ENCODE data around the gene RFTN1.
"Not testable (repeated sequence)": the region's sequence is repeated elsewhere in the genome, so short reads cannot be mapped to it uniquely, and the experiment has no call there.

Gene RFTN1

DNA sequence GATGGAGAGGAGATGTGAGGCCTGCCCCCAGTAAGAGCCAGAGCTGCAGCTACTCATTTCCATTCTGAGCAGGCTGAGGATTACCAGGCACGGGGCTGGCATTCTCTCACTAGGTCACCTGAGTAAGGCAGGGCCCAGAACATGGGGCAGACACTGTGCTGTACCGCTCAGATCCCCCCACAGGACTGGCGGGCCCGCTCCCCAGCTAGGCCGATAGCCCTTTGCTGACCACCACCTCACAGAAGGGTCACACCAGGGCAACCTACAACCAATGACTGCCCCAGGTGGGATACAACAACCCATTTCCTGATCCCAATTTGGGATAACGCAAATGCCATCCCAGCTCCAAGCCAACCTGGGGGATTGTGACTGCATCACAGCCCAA is 195.9 kb downstream of the RFTN1 start:
- no peak for DNase-seq

DNA sequence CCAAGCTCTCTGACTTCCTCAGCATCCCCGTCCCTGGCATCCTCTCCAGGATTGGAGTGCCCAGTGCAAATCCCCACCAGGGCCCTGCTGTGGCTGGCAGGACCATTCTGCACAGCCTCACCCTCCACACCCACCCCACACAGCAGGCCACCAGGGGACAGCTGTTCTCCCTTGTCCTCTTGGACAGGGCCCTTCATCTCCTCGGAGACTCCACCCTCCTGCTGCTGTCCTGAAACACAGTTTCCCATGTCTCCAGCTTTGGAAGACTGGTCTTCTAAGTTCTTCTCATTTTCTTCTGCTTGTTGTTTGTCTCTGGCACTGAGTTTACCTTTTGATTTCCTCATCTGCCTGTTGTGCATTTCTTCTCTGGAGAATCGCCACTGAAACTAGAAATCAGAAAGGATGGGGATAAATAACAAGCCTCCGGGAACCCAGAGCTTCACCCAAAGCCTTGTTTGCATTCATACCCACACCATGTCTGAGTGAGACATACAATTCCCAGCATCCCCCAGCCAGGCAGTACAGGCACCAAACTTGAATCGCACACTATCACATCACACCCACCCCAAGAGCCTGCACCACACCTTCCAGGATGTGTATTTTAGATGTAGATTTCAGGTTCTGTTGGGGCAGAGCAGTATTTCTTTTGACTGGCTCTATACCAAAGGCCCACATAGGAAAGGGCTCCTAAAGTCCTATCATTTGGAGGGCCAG is 196.5 kb downstream of the RFTN1 start:
- no peak for DNase-seq

DNA sequence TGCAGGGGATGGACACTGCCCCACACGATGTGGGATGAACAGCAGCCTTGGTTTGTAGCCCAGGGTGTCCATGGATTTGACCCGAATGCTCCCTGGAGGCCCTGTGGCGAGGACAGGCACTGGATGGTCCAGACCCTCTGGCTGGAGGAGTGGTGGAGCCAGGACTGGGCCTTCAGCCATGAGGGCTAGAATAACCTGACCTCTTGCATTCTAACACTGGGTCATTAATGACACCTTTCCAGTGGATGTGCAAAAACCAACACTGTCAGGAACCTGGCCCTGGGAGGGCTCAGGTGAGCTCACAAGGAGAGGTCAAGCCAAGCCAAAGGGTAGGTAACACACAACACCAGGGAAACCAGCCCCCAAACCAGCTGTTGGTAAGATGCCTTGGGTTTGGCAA is 197.1 kb downstream of the RFTN1 start:
- no peak for DNase-seq

DNA sequence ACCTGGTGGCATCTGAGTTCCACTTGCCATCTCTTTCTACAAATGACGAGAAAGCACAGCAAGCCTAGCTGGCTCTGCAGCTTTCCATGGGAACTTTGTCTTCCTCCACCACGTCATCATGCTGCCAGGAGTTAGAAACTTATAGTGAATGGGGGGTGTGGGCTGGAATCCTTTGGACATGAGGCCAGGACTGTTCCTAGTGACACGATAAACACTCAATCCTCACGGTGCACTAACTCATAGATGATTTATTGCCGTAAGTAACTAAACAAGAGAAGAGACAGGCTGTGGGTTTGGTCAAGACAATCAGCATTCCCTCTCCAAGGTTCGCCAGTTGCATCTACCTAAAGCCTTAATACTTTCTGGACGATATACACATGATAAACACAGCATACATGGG is 197.9 kb downstream of the RFTN1 start:
- no peak for DNase-seq

DNA sequence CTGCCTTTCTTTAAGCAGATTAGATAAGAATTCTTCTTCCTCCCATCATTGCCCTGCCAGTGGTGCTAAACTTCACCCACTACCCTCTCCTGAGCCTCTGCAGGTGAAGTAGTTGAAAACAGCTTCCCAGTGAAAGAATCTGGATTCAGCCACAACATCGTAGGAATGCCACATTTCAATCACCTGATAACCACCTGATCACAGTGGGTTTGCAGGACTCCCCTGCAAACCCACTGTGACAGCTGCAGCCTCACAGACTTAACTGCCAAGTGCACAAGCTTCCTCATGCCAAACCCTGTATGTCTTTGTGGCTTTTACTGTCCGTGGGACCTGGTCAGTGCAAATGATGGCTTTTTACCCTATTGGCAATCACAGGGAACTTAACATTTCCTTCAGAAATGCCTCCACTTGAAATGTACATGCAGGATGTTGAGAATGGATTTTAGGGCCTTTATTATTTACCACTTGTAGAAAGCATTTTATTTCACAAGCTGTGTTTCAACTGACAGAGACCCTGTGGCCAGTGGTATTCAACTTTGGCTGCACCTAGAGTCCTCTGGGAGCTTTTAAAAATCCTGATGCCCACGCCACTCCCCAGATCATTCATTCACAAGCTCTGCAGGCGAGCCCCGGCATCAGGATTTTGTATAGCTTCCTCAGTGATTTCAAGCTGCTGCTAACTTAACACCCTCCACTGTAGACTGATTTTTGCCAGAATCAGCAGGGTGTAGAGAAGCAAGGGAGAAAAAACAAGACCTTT is 199.4 kb downstream of the RFTN1 start:
- DNase-seq, result no peak

DNA sequence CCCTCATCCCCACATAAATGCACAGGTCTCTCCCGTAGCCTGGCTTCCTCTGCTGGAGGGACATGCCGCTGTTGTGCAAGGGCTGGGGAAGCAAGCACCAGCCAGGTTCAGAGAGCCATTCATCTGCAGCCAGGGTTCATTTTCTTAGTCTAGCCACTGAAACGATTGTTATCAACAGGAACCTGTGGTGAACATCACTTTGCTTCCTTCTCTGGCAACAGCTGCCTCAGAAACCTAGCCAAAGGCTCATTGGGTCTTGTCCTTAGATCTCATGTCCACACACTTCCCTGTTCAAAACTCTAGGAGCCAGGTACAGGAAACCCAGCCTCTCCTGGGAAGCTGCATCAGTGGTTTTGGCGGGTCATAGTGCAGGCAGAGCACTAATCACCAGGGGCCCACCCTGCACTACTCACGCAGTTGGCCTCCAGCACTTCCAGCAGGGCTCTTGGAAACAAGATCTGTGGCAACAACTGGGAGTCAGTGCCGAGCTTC is 201.5 kb downstream of the RFTN1 start:
- no peak for DNase-seq

DNA sequence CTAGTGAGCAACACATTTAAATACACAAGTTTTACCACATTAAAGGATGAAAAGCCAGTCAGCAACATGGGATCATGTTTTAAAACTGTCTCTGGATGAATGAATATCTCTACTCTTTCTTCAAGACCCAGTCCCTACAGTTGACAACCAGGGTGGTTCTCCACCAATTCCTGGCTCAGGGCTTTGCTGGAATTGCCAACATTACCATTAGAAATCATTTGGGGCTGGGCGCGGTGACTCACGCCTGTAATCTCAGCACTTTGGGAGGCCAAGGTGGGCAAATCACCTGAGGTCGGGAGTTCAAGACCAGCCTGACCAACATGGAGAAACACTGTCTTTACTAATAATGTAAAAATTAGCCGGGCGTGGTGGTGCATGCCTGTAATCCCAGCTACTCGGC is 203.0 kb downstream of the RFTN1 start:
- DNase-seq, result not testable (repeated sequence)

DNA sequence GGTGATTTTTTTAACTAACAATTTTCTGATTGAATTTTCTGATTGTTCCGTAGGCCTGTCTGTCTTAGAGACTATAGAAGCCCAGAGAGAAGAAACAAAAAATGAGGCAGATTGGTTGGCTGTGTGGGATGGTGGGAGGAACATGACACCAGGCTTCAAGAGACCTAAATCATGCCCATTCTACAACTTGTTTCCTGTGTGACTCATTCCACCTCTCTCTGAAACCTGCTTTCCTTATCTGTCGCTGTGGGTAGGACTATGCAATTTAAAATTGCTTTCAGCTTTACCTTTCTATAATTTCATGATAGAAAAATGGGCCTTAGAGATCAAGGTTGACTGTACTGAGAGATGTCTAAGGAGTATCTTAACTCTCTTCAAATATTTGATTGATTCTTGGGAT is 203.9 kb downstream of the RFTN1 start:
- DNase-seq, result no peak

DNA sequence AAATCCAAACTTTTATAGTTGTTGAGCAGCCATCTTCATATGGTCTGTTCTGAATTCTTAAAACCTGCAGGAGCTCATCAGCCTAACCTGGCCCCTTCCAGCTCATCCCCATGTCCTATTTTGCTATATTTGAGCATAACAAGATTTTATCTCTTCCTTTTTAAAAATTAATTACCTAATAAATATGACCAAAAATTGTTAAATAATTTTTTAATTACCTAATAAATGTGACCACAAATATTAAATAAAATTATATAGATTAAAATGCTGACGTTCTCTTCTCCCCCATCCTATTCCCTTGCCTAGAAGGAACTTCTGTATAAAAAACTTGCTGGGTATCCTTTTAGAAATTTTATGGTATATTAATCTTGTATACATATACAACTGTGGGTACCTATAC is 204.8 kb downstream of the RFTN1 start:
- no peak for DNase-seq

DNA sequence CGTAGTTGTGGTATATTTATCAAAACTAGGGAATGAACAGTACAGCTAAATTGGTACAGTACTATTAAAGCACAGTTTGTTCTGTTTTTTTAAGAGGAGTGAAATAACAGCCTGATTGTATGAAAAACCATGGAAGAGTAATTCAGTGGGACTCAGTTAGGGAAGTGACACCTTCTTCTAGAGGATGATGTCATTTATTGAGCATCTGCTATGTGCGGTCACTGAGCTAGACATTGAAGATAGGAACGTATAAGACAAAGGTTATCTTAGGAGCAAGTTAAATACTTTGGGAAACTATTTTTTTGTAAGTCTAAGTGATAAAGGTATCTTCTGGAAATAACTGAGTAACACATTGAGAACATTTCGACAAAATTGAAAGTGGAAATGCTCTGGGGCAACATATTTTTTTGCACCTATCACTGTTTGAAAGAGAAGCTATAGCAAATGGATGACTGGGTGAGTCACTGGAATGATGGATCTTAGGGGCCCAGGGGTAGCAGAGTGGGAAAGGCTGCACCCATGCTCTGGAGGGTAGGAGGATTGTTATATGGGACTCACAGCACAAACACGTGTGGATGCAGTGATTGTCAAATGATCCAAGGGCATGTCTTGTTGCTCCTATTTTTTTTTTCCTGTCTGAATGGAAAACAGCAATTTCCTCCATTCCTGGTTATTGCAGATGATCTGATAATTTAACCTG is 205.5 kb downstream of the RFTN1 start:
- no peak for DNase-seq

DNA sequence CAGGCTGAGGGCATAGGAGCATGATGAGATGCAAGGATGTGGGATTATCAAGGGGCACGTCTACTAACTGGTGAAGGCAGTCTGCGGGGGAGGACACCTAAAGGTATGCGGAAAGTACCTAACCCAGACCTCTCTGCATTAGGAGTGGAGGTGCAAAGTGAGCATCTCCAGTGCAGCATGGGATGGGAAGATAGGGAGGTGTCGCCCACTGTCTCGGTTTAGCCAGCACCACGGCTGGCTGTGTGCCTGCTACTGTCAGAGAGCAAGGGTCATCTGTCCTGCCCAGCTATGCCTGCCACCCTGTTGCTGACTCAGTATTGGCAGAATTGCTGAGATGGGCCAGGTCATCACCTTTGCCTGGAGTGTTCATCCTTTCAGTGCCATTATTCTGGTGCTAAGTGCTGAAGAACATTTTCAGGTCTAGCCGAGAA is 208.4 kb downstream of the RFTN1 start:
- no peak for DNase-seq

DNA sequence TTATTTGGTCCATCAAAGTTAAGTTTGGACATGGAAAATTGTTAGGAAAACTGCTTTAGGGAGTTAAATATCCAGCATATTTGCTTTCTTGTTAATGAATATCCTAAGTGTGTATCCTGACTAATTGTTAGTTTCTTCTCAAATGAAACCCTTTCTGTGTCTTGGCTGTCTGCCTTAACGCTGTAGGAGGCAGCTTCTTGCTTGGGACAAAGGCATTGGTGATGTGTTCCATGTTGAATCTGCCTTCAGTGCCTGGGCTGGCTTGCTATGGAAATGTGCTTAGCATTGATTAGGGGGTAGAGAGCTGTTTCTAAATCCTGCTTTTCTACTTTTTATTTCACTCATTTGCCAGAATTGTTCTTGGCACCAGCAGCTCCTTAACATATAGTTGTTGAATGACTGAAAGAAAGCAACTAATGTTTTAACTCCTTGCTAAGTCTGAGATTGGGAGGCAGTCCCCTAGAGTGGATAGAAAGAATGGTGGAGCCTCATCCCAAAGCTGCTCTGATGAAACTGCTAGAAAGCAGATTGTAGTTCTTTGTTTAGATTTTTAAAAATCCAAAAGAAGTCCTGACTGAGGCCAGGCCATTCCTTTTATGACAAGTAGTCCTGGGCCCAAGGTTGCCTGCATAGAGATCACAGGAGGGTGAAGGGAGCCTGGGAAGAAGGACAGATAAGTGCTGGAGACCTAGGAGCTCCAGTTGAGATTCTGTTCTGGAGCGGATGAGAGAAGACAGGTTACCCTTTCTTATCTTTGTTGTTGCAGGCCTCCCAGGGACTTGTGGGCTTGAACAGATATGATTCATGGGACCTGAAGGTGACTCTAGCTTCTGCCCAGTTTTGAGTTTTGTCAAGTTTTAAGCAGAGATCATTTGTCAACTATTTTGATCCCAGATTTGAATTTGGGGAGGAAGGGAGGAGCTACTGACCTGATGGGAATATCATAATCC is 209.2 kb downstream of the RFTN1 start:
- DNase-seq, result no peak

DNA sequence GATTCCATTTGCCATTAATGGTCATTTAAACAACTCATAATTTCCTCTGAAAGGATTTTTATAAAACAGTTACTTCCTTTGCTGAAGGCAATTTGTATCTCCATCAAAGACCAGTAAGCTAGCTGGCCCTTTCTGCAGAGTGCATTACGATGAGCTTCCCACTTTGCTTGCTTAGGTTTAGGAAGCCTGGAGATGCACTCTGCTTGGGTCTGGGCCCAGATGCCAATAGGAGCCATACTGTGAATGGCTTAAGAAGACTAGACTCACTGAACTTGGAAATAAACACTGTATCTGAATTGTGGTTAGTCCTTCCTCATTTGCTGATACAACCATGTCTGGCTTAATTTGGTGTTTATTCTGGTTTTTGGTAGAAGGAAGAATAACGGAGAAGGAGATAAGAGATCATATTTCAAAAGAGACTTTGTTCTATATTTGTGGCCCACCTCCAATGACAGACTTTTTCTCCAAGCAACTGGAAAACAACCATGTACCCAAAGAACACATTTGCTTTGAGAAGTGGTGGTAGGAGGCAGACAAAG is 210.4 kb downstream of the RFTN1 start:
- no peak for DNase-seq

DNA sequence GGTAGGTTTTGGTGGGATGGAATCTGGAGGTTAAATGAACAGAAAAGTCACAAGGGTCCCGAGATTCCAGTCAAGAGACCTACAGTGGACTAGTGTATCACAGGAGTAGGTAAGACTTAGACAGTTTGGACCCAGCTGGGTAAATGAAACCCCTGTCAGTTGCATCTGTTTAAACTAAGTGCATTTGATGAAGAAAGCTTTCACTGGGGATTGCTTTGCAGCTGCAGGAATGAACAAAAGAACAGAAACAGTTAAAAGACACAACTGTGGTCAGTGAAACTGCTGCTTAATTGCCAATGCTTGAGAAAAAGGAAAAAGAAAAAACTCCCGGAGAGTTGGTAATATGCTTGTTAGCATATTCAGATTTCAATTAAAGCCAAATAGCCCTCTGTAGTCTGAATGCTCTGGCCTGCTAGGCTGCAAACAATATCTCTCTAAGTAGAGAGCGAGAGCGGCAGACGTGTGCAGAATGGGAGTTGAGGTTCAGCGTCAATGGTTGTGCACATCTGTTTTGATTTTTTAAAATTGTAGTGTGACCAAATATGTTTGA is 211.3 kb downstream of the RFTN1 start:
- no peak for DNase-seq

DNA sequence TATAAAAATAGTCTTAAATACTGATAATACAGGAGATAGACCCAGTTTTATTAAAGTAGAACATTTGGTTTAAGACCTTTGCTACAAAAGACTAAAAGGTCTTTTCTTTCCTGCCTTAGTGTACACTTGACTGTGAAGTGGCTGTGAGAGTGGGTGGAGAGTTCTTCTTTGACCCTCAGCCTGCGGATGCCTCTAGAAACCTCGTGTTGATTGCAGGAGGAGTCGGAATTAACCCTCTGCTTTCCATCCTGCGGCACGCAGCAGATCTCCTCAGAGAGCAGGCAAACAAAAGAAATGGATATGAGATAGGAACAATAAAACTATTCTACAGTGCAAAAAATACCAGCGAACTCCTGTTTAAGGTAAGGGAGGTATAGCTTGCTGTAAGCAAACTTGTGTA is 212.0 kb downstream of the RFTN1 start:
- no peak for DNase-seq

DNA sequence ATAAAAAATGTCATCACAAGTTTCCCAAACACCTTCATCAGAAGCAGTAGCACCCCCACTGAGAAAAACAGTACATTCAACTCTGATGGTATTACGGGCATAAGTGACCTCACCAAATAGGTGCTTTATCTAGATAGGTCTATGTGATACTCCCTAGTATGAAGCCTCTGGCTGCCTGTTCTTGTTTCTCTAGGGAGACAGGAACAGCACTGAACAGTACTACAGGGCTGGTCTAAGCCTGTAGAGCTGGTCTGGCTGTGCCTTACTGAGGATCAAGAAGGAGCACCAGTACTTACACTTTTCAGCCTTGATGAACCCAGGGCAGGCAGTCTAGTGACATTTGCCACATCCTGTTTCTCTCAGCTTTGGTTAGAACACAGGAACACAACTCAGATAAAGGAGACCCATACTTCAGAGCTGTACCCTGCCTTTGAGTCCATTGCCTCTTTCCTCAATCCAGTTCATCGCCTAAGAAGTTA is 212.6 kb downstream of the RFTN1 start:
- no peak for DNase-seq

DNA sequence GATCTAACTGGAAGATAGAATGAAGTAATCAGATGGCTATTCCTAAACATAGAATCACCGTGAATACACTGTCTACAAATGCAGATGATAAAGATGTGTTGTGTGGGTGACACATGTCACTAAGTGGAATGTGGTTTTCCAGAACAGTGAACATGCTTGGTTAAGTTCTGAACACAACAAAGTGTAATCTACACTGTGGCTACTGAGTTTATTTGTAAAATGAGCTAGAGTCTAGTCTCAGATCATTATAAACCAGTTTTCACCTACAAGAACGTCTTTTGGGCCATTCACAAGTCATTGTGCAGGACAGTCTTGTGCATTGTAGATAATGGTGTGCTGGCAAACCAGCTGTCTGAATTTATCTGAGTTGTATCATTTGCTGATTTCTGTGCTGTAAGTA is 213.2 kb downstream of the RFTN1 start:
- DNase-seq, result no peak

DNA sequence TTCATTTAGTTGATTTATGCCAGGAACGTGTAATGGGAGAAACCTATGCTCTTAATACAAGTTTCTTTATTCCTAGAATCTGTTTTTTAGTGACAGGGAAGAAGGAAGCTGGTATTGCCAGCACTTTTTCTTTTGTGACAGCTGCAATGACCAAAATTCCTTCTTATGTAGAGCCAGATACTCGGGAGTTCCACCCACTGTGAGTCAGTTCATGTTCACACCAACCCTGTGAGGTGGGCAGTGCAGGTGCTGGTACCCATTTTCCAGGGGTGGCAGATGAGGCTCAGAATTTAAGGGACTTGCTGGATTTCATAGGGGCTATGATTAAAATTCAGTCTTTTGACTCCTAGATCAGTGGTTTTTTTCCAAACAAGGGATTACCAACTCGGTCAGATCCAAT is 213.8 kb downstream of the RFTN1 start:
- DNase-seq, result no peak

DNA sequence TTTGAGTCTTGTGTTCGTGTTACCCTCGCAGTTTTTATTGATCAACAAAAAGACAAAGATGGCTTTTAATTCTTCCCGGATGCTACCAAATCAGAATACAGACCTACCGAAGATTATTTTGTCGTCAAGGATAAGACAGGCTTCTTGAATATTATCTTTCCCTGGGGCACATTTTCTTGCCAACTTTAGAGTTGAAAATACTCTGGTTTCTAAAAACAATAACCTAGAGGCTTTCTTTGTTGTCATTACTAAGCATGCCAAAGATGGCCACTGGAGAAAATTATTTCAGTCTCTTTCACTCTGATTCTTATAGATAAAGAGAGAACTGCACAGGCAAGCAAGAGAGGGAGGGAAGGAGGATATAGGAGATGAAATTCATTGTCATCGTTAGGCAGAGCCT is 214.6 kb downstream of the RFTN1 start:
- no peak for DNase-seq

DNA sequence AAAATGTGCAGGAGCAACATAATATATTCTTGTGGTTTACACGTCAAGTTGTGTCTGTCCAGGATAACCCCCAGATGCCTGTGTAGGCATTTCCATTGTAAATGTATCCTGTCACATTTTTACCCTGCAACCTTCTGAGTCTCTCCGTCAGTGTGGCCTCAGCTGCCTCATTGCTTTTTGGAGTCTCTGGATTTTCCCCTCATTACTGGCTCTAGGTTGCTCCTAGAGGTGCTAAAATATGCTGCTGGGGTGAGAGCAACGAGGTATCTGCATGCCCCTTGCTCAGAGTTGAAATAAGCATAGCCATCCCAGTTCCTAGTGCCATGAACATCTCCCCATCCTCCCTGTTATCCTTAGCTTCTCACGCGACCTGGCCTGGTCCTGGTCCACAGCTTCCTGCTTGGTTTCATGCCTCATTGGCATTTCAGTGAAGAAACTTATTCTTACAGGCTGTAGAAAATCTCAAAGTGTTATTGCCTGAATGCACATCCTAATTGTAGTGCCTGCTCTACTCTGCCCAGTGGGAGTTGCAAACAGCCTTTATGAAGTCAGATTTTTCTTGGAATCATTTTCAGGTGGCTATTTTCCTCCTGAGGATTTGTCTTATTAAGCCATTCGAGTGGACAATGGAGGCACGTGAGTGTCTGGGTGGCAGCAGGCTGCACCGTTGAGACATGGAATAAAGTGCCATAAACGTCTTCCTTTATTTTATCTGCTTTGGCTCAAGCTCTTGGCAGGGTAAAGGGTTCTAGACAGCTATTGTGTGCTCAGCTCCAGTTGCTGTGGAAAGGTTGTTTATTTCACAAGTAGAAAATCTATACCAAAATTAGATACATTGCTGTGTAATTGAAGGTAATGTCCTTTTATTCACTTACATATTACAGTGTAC is 215.3 kb downstream of the RFTN1 start:
- DNase-seq, result no peak
